GM20431 (cell line): ENCODE results near the gene TH.

ENCODE experiments used
- in situ Hi-C: fragments of 300-500 bp; cut with MseI, MboI; formaldehyde crosslinking; loops from one replicate; pipeline ENCODE4 v1.15.0; 2020; ENCODE audit warnings: low sequenced_read_pairs; ENCODE audit not compliant: unreplicated experiment

The TH gene

DNA sequence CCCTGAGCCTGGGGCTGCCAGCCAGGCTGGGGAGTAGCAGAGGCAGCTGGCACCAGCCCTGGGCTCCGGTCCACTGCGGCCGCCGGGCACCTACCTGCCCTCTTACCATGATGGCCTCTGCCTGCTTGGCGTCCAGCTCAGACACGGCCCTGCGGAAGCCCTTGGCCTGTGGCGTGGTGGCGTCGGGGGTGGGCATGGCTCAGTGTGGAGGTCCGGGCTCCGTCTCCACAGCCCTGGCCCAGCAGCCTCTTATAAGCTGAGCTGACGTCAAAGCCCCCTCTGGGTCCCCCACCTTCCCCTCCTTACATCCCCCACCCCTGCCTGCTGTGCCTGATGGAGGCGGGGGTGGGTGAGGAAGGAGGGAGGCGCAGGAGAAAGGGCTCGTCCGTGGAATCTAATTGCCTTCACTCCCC is at the start of gene TH:
TSS of gene TH (minus strand) at position 225 of the 413 bp plus-strand sequence. CDS start at position 196, 29 bp downstream.
- in situ Hi-C loops: loop anchor here (25.0 kb wide), 1 partner anchor 484 kb away; the partner anchor contains the start of gene KRTAP5-6

DNA sequence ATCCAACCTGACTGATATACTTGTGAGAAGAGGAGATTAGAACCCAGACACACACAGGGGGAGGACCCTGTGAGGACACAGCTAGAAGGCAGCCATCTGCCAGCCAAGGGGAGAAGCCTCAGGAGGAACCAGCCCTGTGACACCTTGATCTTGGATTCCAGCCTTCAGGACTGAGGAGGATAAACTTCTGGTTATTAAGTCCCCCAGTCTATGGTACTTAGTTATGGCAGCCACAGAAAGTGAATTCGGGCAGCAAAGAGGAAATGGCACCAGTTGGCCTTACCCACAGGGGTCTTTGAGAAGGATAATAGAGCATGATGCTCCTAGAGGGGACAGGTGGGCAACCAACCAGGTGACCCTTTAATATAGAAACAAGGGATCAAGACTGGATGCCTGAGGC is 49.4 kb upstream of the TH start:
- in situ Hi-C loops: no loop called here

DNA sequence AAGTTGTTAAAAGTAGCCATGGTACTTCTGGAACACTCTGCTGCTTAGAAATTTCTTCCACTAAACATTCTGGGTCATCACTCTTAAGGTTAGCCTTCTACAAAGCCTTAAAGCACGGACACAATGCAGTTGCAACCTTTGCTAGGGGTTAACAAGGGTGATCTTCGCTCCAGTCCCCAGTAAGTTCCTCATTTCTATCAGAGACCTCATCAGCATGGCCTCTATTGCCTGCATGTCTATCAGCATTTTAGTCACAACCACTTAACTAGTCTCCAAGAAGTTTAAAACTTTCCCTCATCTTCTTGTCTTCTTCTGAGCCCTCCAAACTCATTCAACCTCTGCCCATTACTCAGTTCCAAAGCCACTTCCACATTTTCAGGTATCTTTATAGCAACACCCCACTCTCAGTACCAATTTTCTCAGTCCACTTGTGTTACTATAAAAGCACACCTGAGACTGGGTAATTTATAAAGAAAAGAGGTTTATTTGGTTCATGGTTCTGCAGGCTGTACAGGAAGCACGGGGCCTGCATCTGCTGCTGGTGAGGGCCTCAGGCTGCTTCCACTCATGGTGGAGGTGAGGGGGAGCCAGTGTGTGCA is 48.7 kb upstream of the TH start:
- in situ Hi-C loops: no loop called here

DNA sequence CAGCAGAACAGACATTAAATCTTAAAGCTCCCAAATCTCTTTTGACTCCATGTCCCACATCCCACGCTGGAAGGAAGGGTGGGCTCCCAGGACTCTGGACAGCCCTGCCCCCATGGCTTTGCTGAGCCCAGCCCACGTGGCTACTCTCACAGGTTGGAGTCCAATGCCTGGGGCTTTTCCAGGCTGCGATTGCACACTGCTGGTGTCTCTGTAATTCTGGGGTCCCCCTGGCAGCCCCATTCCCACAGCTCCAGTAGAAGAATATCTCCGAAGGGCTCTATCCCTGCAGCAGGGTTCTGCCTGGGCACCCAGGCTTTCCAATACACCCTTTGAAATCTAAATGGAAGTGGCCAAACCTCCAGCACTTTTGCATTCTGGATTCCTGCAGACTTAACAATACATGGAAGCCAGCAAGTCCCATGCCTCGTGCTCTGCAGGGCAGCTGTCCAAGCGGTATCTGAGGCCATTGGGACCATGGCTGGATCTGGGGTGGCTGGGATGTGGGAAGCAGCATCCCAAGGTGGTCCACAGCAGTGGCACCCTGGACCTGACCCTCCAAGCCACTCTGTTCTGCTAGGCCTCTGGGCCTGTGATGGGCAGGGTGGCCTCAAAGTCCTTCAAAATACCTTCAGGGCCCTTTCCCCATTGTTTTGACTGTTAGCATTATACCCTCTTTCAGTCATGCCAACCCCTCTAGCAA is 47.9 kb upstream of the TH start:
- in situ Hi-C loops: no loop called here

DNA sequence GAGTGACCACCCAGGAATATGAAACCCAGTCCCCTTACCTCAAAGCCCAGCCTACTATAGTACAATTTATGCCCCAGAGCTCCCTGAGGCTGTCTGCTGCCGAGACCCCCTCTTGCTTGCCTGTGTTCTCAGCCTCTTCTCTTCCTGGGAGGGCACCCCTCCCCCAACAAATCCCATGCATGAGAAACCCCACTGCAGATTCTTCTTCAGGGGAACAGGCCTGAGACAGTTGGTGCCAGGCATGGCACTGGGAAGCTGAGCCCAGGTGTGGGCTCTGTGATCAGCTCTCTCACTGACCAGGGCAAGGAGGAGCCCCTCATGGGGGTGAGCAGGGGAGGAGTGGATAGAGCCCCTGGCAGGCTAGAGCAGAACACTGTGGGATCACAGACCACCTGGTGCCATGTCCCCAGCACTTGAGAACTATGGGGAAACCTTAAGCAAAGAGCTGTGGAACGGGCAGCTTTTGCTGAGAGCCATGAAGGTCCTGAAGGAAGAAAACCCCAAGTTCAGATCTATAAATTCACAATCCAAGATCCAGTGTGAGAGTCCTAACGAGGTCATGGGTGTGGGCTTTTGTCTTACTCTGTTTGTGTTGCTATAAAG is 46.5 kb upstream of the TH start:
- in situ Hi-C loops: no loop called here

DNA sequence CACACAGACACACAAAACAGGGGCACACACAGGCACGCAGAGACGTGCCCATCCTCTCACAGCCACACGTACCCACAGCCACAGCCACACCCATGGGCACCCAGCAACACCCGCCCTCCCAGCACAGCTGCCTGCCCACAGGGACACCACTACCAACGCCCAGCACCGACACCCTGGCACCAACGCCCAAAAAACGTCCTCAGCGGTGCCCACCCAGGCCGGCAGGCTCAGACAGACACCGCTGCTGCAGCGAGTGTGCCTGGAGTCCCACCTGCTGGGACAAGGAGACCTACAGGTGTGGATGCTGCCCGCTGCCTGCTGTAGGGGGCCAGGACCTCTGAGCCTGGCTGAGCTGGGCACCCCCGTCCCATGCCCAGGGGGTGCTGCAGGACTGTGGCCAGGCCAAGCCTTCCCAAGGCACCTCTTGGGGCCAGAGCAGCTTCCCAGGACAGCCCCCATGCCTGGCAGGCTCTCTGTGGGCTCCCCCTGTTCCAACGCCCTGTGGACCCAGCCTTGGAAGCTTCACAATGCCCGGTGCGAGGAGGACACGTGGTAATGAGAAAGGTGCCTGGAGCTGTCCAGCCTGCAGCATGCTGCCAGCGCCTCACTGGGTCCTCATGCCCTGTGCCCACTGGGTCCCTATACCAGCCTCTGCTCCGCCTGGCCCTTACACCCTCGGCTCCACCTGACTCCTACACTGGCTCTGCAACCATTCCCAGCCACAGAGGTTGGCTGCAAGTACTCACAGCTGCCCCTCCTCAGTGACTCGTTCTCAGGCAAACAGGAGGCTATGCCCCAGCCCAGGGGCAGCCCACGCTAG is 45.8 kb upstream of the TH start:
- in situ Hi-C loops: no loop called here

DNA sequence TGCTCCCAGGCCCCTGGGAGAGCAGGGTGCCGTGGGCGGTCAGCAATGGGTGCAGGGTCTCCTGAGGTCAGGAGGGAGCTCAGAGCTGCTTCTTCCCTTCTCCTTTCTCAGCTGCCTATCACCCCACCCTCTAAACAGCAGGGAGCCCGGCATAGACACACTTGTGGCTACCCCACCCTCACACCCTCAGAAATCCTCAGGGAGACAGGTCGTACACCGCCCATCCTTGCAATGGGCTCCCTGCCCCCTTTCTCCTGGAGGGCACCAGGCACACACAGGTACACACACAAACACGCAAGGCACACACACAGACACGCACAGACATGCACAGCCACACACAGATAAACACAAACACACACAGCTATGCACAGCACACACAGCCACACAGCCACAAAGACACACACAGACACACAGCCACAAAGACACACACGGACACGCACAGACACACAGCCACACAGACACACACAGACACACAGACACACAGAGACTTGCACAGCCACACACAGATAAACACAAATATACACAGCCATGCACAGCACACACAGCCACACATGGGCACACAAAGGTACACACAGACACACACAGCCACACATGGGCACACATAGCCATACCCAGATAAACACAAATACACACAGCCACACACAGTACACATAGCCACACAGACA is 44.9 kb upstream of the TH start:
- in situ Hi-C loops: no loop called here

DNA sequence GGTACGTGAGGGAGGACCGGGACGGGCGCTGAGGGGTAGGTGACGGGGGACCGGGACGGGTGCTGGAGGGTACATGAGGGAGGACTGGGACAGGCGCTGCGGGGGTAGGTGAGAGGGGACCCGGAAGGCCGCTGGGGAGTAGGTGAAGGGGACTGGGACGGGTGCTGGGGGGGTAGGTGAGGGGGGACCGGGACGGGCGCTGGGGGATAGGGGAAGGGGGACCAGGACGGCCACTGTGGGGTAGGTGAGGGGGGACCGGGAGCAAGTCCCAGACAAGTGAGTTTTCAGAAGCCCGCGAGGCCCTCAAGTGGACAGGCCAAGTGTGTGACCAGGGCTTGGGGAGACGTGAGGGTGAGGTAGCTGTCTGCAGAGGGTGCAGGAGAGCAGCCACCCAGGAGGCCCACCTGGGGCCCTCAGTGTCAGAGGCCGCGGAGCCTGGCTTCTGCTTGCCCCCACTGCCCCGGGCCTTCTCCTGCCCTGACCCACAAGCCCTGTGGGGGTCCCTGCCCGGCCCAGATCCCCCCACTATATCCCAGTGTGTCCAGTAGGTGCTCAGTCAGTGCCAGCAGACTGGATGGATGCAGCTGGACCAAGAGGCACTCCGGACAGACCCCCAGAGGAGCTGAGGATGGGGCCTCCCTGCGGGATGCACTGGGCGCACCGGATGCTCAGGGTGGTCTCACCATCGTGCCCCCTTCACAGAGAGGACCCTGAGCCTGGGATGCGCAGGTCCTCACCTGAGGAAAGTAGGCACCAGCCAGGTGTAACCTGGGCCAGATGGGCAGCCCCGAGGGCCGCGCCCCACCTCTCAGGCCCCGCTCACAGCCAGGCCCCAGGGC is 44.2 kb upstream of the TH start:
- in situ Hi-C loops: no loop called here

DNA sequence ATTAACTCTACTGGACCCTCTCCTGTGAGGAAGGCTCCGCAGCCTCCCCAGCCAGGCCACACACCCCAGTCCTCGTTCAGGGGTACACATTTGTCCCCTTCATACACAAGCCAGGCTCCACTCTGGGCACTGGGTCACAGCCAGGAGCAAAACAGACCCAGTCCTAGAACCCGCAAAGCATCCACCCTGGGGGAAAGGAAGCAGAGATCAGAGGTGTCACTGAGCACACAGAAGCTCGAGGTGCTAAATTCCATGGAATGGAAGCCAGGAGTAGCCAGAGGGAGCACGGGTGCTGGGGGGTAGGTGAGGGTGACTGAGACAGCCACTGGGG is 43.6 kb upstream of the TH start:
- in situ Hi-C loops: no loop called here

DNA sequence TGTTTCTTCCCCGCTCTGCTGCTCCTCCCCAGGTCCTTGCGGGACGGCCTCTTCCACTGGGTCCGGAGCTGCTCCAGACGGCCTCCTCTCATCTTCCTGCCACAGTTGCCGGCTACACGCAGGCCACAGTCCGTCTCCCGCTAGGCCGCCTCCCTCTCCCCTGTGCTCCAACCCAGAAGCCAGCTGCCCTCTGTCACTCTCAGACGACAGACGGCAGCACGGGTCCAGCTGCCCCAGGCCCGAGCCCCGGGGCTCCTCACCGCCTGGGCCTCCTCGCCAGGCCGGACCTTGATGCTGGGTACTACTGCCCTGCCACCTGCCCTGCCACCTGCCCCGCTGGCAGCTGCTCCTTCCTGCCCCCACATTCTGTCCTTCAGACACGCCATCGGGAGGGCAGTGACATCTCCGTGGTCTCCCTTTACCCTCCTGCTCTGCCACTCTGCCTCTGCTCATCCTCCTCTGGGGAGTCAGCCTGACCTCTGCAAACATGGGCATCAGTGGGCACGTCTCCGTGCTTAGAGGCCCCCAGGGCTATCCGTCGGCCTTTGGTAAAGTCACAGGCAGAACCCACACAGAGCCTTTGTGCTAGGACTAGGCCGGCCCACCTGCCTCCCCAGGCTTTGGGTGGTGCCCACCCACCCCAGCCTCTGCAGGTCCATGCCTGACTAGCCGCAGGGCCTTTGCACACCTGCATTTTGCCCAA is 43.1 kb upstream of the TH start:
- in situ Hi-C loops: no loop called here

DNA sequence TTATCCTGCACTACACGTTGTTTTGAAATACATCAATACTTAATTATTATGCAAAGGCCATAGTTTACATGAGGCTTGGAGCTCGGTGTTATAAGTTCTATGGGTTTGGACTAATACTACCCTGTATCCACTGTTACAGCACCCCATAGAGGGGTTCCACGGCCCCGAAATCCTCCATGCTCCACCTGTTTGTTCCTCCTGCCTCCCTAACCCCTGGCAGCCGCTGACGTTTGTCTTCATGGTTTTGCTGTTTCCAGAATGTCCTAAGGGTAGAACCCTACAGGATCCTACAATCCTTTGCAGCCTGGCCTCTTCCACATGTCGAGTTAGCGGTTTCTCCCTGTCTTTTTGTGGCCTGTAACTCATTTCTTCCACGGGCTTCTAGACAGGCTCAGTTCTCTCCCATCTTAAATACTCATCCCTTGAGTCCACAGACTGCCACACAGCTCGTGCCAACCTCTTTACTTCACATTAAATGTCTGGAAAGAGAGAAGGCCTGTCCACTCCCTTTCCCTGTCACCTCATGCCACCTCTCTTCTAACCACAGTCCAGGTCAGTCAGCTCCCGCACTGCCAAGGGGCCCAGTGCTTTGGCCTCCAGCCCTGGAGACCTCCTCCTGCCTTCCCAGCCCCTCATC is 42.4 kb upstream of the TH start:
- in situ Hi-C loops: no loop called here

DNA sequence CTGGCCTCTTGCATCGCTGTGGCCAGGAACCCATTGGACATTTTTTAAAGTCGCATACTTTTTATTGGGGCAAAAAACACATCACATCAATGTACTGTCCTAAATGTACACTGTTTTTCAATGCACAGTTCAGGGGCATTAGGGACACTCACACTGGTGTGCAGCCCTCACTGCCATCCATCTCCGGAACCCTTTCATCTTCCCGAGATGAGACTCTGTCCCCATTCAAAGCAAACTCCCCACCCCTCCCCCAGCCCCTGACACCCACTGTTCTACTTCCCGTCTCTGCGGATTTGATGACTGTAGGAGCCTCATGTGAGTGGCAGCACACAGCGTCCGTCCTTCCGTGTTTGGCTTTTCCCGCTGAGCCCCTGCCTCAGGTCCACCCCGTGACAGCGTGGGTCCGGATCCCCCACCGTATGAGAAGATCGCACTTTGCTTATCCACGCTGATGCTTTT is 41.8 kb upstream of the TH start:
- in situ Hi-C loops: no loop called here

DNA sequence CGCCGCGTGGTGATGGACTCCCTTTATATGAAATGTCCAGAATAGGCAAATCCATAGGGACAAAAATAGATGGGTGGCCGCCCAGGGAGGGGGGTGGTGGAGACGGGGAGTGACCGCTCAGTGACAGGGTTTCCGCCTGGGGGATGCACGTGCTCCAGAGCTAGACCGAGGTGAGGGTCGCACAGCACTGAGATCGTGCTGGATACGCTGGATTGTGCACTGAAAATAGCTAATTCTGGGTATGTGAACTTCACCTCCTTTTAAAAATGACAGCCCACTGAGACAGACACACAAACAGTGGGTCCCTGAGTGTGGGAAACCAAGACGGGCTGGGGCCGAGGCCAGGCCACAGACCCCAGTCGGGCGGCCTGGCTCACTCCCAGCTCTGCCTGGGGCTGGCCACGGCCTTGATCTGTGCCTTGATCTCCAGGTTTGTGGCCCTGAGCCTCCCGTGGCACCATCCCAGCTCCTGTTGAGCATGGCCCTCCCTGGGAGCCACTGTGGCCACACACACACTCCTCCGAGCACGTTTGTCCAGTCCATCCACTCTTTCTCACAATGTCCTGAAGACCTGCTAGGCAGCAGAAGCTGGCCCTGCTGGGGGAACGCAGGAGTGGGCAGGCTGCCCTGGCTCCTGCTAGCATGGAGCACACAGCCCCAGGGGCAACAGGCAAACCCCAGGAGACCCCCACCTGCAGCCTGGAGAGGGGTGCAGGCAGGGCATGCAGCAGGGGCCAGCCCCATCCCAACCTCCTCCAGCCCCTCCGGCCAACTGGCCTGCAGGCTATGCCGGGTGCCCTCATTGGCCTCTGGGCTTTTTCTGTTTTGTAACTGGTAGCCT is 41.0 kb upstream of the TH start:
- in situ Hi-C loops: no loop called here

DNA sequence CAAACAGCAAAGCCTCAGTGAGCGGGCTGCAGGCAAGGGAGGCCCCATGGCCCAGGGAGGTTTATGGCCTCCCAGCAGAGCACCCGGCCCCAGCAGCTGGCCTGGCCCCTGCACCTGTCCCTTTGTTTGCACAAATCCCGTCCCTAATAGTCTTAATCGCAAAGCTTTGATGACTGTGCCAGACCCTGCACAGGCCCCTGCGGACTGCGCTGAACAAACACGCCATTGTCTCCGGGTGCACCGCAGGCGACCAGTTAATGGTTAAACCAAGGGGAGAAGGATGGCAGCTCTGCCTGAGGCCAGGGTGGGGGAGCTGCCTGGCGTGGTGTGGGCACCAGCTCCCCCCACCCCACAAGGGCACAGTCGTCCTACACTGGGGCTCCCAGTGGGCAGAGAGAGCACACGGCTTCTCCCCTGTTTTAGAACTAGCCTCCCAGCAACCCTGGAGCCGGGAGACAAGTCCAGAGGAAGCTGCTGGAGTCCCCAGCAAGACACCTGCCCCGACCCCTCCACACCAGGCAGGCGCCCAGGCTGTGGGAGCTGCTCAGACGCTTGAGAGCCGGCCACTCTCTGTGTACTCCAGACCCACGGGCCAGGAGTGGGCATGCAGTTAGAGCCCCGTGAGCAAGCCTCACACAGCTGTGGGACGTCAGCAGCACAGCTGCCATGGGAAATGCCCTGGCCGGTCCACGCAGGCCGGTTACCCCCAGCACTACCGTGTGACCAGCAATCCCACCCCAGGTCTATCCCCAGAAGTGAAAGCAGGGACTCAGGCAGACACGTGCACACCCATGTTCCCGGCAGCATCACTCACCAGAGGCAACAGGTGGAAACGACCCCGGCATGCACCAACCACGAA is 39.7 kb upstream of the TH start:
- in situ Hi-C loops: no loop called here

DNA sequence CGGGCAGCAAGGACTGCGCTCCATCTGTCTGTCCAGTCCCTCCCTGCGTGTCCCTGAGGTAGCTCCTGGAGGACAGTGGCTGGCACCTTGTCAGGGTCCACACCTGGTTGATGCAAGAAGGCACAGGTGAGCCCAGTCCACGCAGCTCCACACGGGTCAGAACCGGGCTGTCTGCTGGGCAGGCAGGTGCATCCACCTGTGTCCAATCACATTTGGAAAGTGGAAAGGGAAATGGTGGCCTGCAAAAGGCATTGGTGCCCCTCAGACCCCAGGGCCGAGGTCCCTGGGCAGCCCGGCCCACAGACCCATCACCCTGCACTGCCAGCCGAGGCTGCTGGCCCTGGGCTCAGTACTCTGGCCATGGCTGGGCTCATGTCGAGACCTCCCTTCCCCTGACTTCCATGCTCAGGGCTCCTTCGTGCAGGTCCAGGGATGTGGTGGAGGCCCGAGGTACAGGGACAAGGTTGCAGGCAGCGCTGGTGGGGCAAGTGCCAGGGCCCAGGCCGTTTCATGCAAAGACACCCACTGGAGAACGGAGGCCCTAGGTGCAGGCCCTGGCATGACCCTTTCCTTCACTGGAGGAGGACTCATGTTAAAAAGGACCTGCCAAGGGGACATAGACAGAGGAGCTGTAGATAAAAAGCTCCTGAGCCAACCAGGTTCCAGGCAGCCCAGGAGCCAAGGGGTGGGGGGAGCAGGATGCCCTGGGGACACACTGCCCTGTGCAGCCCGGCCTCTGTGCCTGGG is 38.9 kb upstream of the TH start:
- in situ Hi-C loops: no loop called here

DNA sequence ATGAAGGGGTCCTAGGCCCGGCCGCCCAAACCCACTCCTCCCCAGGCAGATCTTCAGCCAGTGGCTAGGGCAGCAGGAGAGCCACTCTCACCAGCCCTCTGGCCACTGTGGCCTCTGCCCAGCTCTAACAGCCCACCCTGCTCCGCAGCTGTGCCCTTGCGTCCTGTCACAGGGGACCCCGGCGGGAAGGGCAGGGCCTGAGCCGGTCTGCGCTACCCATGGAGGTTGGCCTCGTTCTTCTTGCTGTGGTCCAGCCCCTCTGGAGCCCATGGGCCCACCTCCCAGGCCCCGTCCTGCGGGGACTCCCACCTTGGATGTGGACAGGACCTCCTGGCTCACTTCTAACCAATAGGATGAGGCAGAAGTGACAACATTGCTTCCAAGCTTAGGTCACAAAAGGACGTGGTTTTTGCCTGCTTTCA is 38.3 kb upstream of the TH start:
- in situ Hi-C loops: no loop called here
